Measurements from ENCODE around the gene ZFPL1.

- no peak for TF ChIP-seq CTCF (IDR thresholded peaks at IDR 0.05)
- TF ChIP-seq POLR2A (IDR thresholded peaks at IDR 0.05) = no peak
Observed at GRCh38 chr11:65063532-65063931, 20.5 kb upstream of the ZFPL1 start.
